Measurements from ENCODE around the gene SRD5A2. TPM values are rescaled to one million over a fixed set of nuclear protein-coding genes. Genes with fewer than 3 reads are reported as not detected.

SRD5A2 gene
- total RNA-seq, 1 donor from 2014 or later = not detected

- no peak overlapping the region for H3K27ac ChIP-seq
- Mint-ChIP-seq H3K4me1 (no peaks in the 10 kb centered on the region), H3K27me3 (ENCODE audit: insufficient read depth, low read depth) (no peaks in the 10 kb centered on the region), H3K36me3 (no peaks in the 10 kb centered on the region), H3K4me3 (no peak overlapping the region), H3K9me3 (peaks cover 5% of the 10 kb centered on the region), H3K27ac (no peak overlapping the region)
- TF ChIP-seq EZH2 (IDR thresholded peaks at IDR 0.05) = no peak
- TF ChIP-seq CTCF (IDR thresholded peaks at IDR 0.05) = no peak
- no peak for TF ChIP-seq EZH2phosphoT487 (IDR thresholded peaks at IDR 0.05)
- H3K9ac ChIP-seq = no peak overlapping the region
- H3K79me2 ChIP-seq (ENCODE audit: low read depth) = no peaks in the 10 kb centered on the region
- no peak overlapping the region for H3K4me3 ChIP-seq
- H2AFZ ChIP-seq (replicated peaks) = no peak overlapping the region
- no peaks in the 10 kb centered on the region for H3F3A ChIP-seq (ENCODE audit: low read depth)
- H3K36me3 ChIP-seq = no peaks in the 10 kb centered on the region
- no peaks in the 10 kb centered on the region for H3K9me3 ChIP-seq (ENCODE audit: low read depth)
- no peaks in the 10 kb centered on the region for H4K20me1 ChIP-seq (ENCODE audit: low read depth)
- no peaks in the 10 kb centered on the region for H3K4me1 ChIP-seq
- no peak overlapping the region for H3K4me2 ChIP-seq
- no peaks in the 10 kb centered on the region for H3K27me3 ChIP-seq
- DNase-seq (ENCODE audit: low spot score) = no peak
Observed at GRCh38 chr2:31553362-31553761, 27.4 kb downstream of the SRD5A2 start.

GRCh38 chr2:31547485-31547884 lies 33.3 kb downstream of the SRD5A2 start:
- Histone ChIP-seq H3K9ac (no peak overlapping the region), H3F3A (ENCODE audit: low read depth) (no peaks in the 10 kb centered on the region), H2AFZ (replicated peaks) (no peak overlapping the region), H4K20me1 (ENCODE audit: low read depth) (no peaks in the 10 kb centered on the region), H3K27me3 (no peaks in the 10 kb centered on the region), H3K4me2 (no peak overlapping the region), H3K36me3 (no peaks in the 10 kb centered on the region), H3K4me3 (no peak overlapping the region), H3K4me1 (no peaks in the 10 kb centered on the region), H3K9me3 (ENCODE audit: low read depth) (peaks cover 3% of the 10 kb centered on the region), H3K27ac (no peak overlapping the region), H3K79me2 (ENCODE audit: low read depth) (no peaks in the 10 kb centered on the region)
- peaks cover 2% of the 10 kb centered on the region for H3K27me3 Mint-ChIP-seq (ENCODE audit: insufficient read depth, low read depth)
- H3K27ac Mint-ChIP-seq = no peak overlapping the region
- no peaks in the 10 kb centered on the region for H3K4me1 Mint-ChIP-seq
- no peak overlapping the region for H3K4me3 Mint-ChIP-seq
- no peaks in the 10 kb centered on the region for H3K36me3 Mint-ChIP-seq
- H3K9me3 Mint-ChIP-seq = peaks cover 4% of the 10 kb centered on the region
- no peak for DNase-seq (ENCODE audit: low spot score)
- TF ChIP-seq EZH2phosphoT487 (IDR thresholded peaks at IDR 0.05) = no peak
- TF ChIP-seq CTCF (IDR thresholded peaks at IDR 0.05) = no peak
- TF ChIP-seq EZH2 (IDR thresholded peaks at IDR 0.05) = no peak

GRCh38 chr2:31541853-31542252 lies 38.9 kb downstream of the SRD5A2 start:
- no peaks in the 10 kb centered on the region for H3F3A ChIP-seq (ENCODE audit: low read depth)
- Mint-ChIP-seq H3K36me3 (no peaks in the 10 kb centered on the region), H3K4me1 (no peaks in the 10 kb centered on the region), H3K27ac (no peak overlapping the region), H3K4me3 (no peak overlapping the region), H3K9me3 (peaks cover 4% of the 10 kb centered on the region), H3K27me3 (ENCODE audit: insufficient read depth, low read depth) (peaks cover 2% of the 10 kb centered on the region)
- H2AFZ ChIP-seq (replicated peaks) = peak overlapping the region; percentile 33
- H4K20me1 ChIP-seq (ENCODE audit: low read depth) = no peaks in the 10 kb centered on the region
- no peak overlapping the region for H3K4me3 ChIP-seq
- no peak for DNase-seq (ENCODE audit: low spot score)
- no peak for TF ChIP-seq CTCF (IDR thresholded peaks at IDR 0.05)
- no peak for TF ChIP-seq EZH2 (IDR thresholded peaks at IDR 0.05)
- TF ChIP-seq EZH2phosphoT487 (IDR thresholded peaks at IDR 0.05) = no peak
- no peak overlapping the region for H3K4me2 ChIP-seq
- H3K27ac ChIP-seq = no peak overlapping the region
- no peak overlapping the region for H3K9ac ChIP-seq
- peaks cover 7% of the 10 kb centered on the region for H3K4me1 ChIP-seq
- H3K27me3 ChIP-seq = no peaks in the 10 kb centered on the region
- no peaks in the 10 kb centered on the region for H3K36me3 ChIP-seq
- H3K79me2 ChIP-seq (ENCODE audit: low read depth) = no peaks in the 10 kb centered on the region
- peaks cover 3% of the 10 kb centered on the region for H3K9me3 ChIP-seq (ENCODE audit: low read depth)

All from neural progenitor cell (in vitro differentiated cells).